Spleen (tissue), 11 donors: ENCODE data around the gene ADAMTSL1. TPM values are rescaled to one million over a fixed set of nuclear protein-coding genes. Genes with fewer than 3 reads are reported as not detected.

Experiments used
- DNase-seq: peaks from one replicate; pipeline ENCODE4 v3.0.0-alpha.2; 2020
- H3K27ac ChIP-seq, 8 donors: fragments of 200-600 bp; sonication (generic) in 7 of 8; 1 replicate in 4 of 8; 2 replicates in 4 of 8; pipeline versions ENCODE4 v1.5.0 to v1.8.0; 2016 to 2021; ENCODE audit warnings: inconsistent platforms in 4 of 8, mild to moderate bottlenecking in 4 of 8, moderate library complexity in 1 of 8
- H3K27me3 ChIP-seq, 7 donors: fragments of 200-600 bp; sonication (generic) in 6 of 7; replicated peaks in 1 of 7; 1 replicate in 4 of 7; 2 replicates in 3 of 7; pipeline versions ENCODE4 v1.5.0 to v1.8.0; 2016 to 2021; ENCODE audit warnings: inconsistent platforms in 3 of 7, mild to moderate bottlenecking in 1 of 7
- H3K36me3 ChIP-seq, 6 donors: fragments of 200-600 bp; sonication (generic) in 5 of 6; 1 replicate in 4 of 6; 2 replicates in 2 of 6; pipeline versions ENCODE4 v1.5.0 to v1.8.0; 2016 to 2021; ENCODE audit warnings: inconsistent platforms in 2 of 6
- H3K4me1 ChIP-seq, 6 donors: fragments of 200-600 bp; sonication (generic) in 5 of 6; 1 replicate in 3 of 6; 2 replicates in 3 of 6; pipeline versions ENCODE4 v1.5.0 to v1.8.0; 2016 to 2021; ENCODE audit warnings: inconsistent platforms in 3 of 6
- H3K4me3 ChIP-seq, 8 donors: fragments of 200-600 bp; sonication (generic) in 7 of 8; 1 replicate in 4 of 8; 2 replicates in 4 of 8; pipeline versions ENCODE4 v1.5.0 to v1.8.0; 2016 to 2021; ENCODE audit warnings: inconsistent platforms in 4 of 8, mild to moderate bottlenecking in 4 of 8, moderate library complexity in 2 of 8
- H3K9me3 ChIP-seq, 8 donors: fragments of 200-600 bp; sonication (generic) in 7 of 8; 1 replicate in 4 of 8; 2 replicates in 4 of 8; pipeline versions ENCODE4 v1.5.0 to v1.8.0; 2016 to 2021; ENCODE audit warnings: inconsistent platforms in 4 of 8
- POLR2A ChIP-seq, 3 donors: fragments of 450-650 bp; IDR thresholded peaks; one replicate each; pipeline ENCODE4 v1.5.1; 2017; ENCODE audit warnings: antibody characterized with exemption in 3 of 3, mild to moderate bottlenecking in 1 of 3
- POLR2AphosphoS5 ChIP-seq, 3 donors: sonication (generic); formaldehyde crosslinking; IDR thresholded peaks; one replicate each; pipeline ENCODE4 v1.5.1; 2017; ENCODE audit warnings: antibody characterized with exemption in 3 of 3
- WGBS, 5 donors: extraction: QIAGEN DNeasy Blood & Tissue Kit in 3 of 5; methylation state at CpG; one replicate each; pipeline versions ENCODE4 v1.1.5 to v1.1.7; 2013 to 2018; 5-methylcytosine and 5-hydroxymethylcytosine counted together
- intact Hi-C: fragments of 100-400 bp; cut with DNase I; formaldehyde crosslinking; loops from one replicate; pipeline ENCODE4 v1.15.0; 2023; ENCODE audit warnings: low total_unique reads
- polyA plus RNA-seq, 3 donors: library from polyadenylated mRNA; stranded (reverse); fragments of 200-250 nt; gene quantifications; one replicate each; pipeline ENCODE4 v1.2.1, GENCODE V29; 2013
- total RNA-seq, 7 donors: library from RNA; depleted of rRNA in 3 of 7; stranded (reverse); fragments of >200 nt in 3 of 7; fragmentation: NEBNext Ultra II Directional in 4 of 7; extraction: Animal tissue kit (Norgen Biotek cat#: 25700) in 4 of 7; gene quantifications; one replicate each; pipeline versions ENCODE4 v1.1.0 to v1.2.1, GENCODE V29; 2016 to 2021
- TF ChIP-seq, protein P1 (sequence below), 11 experiments: fragments of 200-600 bp in 7 of 11; fragments of 450-650 bp in 4 of 11; sonication (generic) in 4 of 11; IDR thresholded peaks in 8 of 11; conservative IDR thresholded peaks in 3 of 11; 1 replicate in 7 of 11; 2 replicates in 4 of 11; pipeline versions ENCODE4 v1.4.0 to v1.8.0; 2016 to 2021; ENCODE audit warnings: antibody characterized with exemption in 11 of 11, inconsistent platforms in 4 of 11, mild to moderate bottlenecking in 1 of 11
- donor health status: healthy with polysubstance abuse.
- donor health status: DM: no; HTN: no; CAD: no; lungs with moderate emphysema.
- donor health status: DM: no; HTN: no; CAD: no.
- donor health status: Bipolar disorder and iron deficiency.
- donor health status: healthy.
- donor health status: DM: no; HTN: no; CAD: no.
- donor health status: DM: yes; HTN: yes; CAD: no.

The ADAMTSL1 gene
- total and polyA plus RNA-seq, 10 donors, result 0.35 to 5.3 (median 2.2) TPM

DNA sequence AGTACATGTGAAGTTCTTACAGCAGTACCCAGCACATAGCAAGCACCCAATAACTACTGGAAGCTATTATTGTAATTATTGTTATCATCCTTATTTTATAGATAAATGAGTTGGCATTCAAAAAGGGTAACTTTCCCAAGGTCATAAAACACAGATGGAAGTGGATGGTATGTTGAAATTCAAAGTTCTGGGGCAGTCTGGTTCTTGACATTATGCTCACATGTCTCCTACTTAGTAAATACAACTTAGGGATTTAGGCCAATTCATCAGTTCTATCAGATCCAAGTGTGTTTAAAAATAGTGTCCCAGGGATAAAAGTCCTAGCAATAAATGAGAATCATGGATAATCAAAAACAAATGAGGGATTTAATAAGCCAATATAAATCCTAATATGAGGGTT lies 265.2 kb downstream of the ADAMTSL1 start:
- no peak for DNase-seq
- Histone ChIP-seq H3K4me1 (no peaks in the 10 kb centered on the region), H3K27me3 (no peaks in the 10 kb centered on the region), H3K4me3 (no peak overlapping the region), H3K36me3 (no peaks in the 10 kb centered on the region), H3K27ac (no peak overlapping the region), H3K9me3 (no peaks in the 10 kb centered on the region)
- intact Hi-C loops, result no loop called here
- TF ChIP-seq, protein P1, sequence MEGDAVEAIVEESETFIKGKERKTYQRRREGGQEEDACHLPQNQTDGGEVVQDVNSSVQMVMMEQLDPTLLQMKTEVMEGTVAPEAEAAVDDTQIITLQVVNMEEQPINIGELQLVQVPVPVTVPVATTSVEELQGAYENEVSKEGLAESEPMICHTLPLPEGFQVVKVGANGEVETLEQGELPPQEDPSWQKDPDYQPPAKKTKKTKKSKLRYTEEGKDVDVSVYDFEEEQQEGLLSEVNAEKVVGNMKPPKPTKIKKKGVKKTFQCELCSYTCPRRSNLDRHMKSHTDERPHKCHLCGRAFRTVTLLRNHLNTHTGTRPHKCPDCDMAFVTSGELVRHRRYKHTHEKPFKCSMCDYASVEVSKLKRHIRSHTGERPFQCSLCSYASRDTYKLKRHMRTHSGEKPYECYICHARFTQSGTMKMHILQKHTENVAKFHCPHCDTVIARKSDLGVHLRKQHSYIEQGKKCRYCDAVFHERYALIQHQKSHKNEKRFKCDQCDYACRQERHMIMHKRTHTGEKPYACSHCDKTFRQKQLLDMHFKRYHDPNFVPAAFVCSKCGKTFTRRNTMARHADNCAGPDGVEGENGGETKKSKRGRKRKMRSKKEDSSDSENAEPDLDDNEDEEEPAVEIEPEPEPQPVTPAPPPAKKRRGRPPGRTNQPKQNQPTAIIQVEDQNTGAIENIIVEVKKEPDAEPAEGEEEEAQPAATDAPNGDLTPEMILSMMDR (IDR thresholded peaks at IDR 0.05 in 8 of 11, conservative IDR thresholded peaks at IDR 0.05 in 3 of 11), result no peak
- TF ChIP-seq POLR2AphosphoS5 (IDR thresholded peaks at IDR 0.05) (no peak), POLR2A (IDR thresholded peaks at IDR 0.05) (no peak)

DNA sequence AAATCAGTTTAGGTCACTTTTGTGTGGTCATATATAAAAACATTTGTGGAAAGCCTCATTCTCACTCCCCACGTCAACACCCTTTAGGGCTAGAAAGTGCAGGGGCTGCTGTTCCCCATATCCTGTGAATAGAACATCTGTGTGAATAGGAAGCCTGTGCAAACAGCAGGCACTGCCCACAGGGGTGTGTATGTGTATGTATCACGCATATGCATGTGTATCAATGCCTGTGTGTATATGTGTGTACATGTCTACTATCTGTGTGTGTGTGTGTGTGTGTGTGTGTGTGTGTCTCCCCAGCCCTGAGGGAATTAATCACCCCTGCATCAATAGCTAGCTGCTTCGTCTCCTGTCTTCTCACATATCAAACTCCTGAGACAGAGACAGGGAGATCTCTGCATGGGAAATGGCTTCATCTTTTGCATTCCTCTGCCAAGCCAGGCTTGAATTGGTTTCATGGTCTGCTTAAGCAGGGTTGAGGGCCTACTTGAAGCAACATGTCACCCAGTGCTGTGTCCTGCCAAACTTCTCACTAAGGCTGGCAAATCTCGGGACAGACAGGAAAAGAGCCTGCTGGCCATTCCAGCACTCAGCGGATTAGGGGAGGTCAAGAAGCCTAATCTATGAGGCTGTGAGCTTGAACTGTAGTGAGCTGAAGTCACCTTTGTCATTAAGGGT lies 265.8 kb downstream of the ADAMTSL1 start:
- intact Hi-C loops, result no loop called here
- Histone ChIP-seq H3K4me3 (no peak overlapping the region), H3K27ac (no peak overlapping the region), H3K4me1 (no peaks in the 10 kb centered on the region), H3K36me3 (no peaks in the 10 kb centered on the region), H3K9me3 (no peaks in the 10 kb centered on the region), H3K27me3 (no peaks in the 10 kb centered on the region)
- WGBS, 5 donors, result 70 to 83% (median 80%) methylated on average over 5 of the region's 5 CpGs
- DNase-seq, result no peak
- TF ChIP-seq POLR2AphosphoS5 (IDR thresholded peaks at IDR 0.05) (no peak), POLR2A (IDR thresholded peaks at IDR 0.05) (no peak)
- TF ChIP-seq, protein P1 (IDR thresholded peaks at IDR 0.05 in 8 of 11, conservative IDR thresholded peaks at IDR 0.05 in 3 of 11), result no peak

DNA sequence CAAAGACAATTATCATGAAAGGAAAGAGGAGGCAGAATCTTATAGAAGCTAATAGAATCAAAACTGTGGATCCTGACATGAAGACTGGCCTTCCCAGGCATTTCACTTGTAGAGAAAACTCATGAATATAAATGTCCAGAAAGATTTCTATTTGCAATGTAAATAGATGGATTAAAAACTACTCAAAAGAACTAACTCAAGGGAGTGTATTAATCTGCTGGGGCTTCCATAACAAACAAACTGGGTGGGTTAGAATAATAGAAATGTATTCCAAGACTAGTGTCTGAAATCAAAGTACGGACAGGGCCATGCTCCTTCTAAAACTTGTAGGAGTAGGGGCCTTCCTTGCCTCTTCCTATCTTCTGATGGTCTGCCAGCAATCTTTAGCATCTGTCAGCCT lies 267.4 kb downstream of the ADAMTSL1 start:
- Histone ChIP-seq H3K27ac (no peak overlapping the region), H3K9me3 (no peaks in the 10 kb centered on the region)
- WGBS, 5 donors, result 90 to 100% (median 97%) methylated on average over 1 of the region's 1 CpG

DNA sequence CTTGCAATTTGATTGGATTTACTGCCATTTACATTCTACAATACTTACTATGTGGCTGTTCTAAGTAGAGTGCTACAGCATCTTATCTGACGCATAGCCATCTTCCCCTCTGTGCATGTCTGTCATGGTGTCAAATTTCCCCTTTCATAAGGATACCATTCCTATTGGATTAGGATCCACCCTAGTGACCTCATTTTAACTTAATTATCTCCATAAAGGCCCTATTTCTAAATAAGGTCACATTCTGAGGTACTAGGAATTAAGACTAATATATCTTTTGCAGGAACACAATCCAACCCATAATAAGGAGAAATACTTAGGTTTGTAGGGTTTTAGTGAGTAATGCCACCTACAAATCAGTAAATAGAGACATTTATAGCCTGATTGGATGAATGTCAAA lies 268.0 kb downstream of the ADAMTSL1 start:
- TF ChIP-seq, protein P1 (IDR thresholded peaks at IDR 0.05 in 8 of 11, conservative IDR thresholded peaks at IDR 0.05 in 3 of 11), result no peak
- TF ChIP-seq POLR2AphosphoS5 (IDR thresholded peaks at IDR 0.05) (no peak), POLR2A (IDR thresholded peaks at IDR 0.05) (no peak)

More for the DNA sequence above, 267.4 kb downstream of the ADAMTSL1 start:
- Histone ChIP-seq H3K36me3 (no peaks in the 10 kb centered on the region), H3K4me1 (no peaks in the 10 kb centered on the region), H3K27me3 (no peaks in the 10 kb centered on the region), H3K4me3 (no peak overlapping the region)
- DNase-seq, result no peak
- TF ChIP-seq POLR2A (IDR thresholded peaks at IDR 0.05) (no peak), POLR2AphosphoS5 (IDR thresholded peaks at IDR 0.05) (no peak)
- TF ChIP-seq, protein P1 (IDR thresholded peaks at IDR 0.05 in 8 of 11, conservative IDR thresholded peaks at IDR 0.05 in 3 of 11), result no peak
- intact Hi-C loops, result no loop called here

More for the DNA sequence above, 268.0 kb downstream of the ADAMTSL1 start:
- no peaks in the 10 kb centered on the region for H3K27me3 ChIP-seq
- no peak overlapping the region for H3K4me3 ChIP-seq
- 91 to 100% (median 95%) methylated on average over 1 of the region's 1 CpG for WGBS, 5 donors
- H3K9me3 ChIP-seq, result no peaks in the 10 kb centered on the region
- no peak for DNase-seq
- no peaks in the 10 kb centered on the region for H3K36me3 ChIP-seq
- no peak overlapping the region for H3K27ac ChIP-seq
- intact Hi-C loops, result no loop called here
- H3K4me1 ChIP-seq, result no peaks in the 10 kb centered on the region
